ENCODE data around the gene UBE2C. TPM values are rescaled to one million over a fixed set of nuclear protein-coding genes. Genes with fewer than 3 reads are reported as not detected.

The UBE2C gene
- total and polyA plus RNA-seq, 2 donors (not counting 1 experiment from before 2014, with no cell fraction given), result 0.54 to 2.4 TPM

DNA sequence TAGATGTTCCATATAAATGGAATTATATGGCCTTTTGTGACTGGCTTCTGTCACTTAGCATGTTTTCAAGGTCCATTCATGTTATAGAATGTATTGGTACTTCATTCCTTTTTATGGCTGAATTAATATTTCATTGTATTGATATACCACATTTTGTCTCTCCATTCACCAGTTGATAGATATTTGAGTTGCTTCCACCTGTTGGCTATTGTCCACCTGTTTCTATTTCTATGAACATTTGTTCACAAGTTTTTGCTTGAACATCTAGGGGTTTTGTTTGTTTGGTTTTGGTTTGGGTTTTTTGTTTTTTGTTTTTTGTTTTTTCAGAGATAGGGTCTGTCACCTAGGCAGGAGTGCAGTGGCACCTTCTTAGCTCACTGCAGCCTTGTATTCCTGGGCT, 44.0 kb upstream of the UBE2C start:
- POLR2A ChIA-PET, result no interaction called here
- Histone ChIP-seq H3K27ac (ENCODE audit: low read length in 2 of 2) (no peak overlapping the region), H3K4me1 (ENCODE audit: control insufficient read depth in 2 of 2, insufficient read depth in 2 of 2, low read length in 2 of 2) (peaks cover 0 to 11% of the 10 kb centered on the region in 2 donors), H3K27me3 (replicated peaks in 1 of 4; ENCODE audit: control extremely low read depth in 1 of 4, control insufficient read depth in 3 of 4, insufficient read depth in 4 of 4, low read length in 3 of 4) (no peaks in the 10 kb centered on the region), H3K4me2 (replicated peaks; ENCODE audit: low read depth, low read length, poor library complexity, severe bottlenecking) (no peak overlapping the region), H3K9ac (ENCODE audit: low read length) (no peak overlapping the region), H3K9me3 (ENCODE audit: control extremely low read depth in 1 of 3, control insufficient read depth in 2 of 3, insufficient read depth in 1 of 3, low read length in 2 of 3) (no peaks in the 10 kb centered on the region), H2AFZ (ENCODE audit: insufficient read depth, low read depth, low read length, poor library complexity, severe bottlenecking) (no peak overlapping the region), H4K20me1 (ENCODE audit: control insufficient read depth, insufficient read depth, low read length, poor library complexity, severe bottlenecking) (no peaks in the 10 kb centered on the region), H3K36me3 (replicated peaks in 1 of 2; ENCODE audit: control extremely low read depth in 1 of 2, control insufficient read depth in 1 of 2, extremely low read depth in 1 of 2, insufficient read depth in 2 of 2, low read length in 1 of 2) (no peaks in the 10 kb centered on the region), H3K4me3 (ENCODE audit: control extremely low read depth in 1 of 5, extremely low read depth in 1 of 5, insufficient read depth in 1 of 5, low read depth in 2 of 5, low read length in 4 of 5) (no peak overlapping the region), H3K79me2 (ENCODE audit: control insufficient read depth, insufficient read depth, low read length) (no peaks in the 10 kb centered on the region)
- ATAC-seq (ENCODE audit: low read depth) (no peak), DNase-seq (no peak)
- Mint-ChIP-seq H3K4me3 (no peak overlapping the region), H3K9me3 (ENCODE audit: insufficient read depth) (no peaks in the 10 kb centered on the region), H3K27me3 (peaks cover 4% of the 10 kb centered on the region), H3K4me1 (peaks cover 10% of the 10 kb centered on the region), H3K27ac (no peak overlapping the region)
- CTCF ChIA-PET, result interaction anchor here (0.6 to 8.5 kb wide), 5 partner anchors 13 to 1911 kb away, joined by 3 to 135 read pairs (median 5); no protein-coding TSS in a partner anchor
- no peak for TF ChIP-seq EZH2 (IDR thresholded peaks at IDR 0.05; ENCODE audit: borderline replicate concordance, insufficient read depth, low read depth, low read length, poor library complexity, severe bottlenecking)
- intact Hi-C loops (cut with micrococcal nuclease), result no loop called here

DNA sequence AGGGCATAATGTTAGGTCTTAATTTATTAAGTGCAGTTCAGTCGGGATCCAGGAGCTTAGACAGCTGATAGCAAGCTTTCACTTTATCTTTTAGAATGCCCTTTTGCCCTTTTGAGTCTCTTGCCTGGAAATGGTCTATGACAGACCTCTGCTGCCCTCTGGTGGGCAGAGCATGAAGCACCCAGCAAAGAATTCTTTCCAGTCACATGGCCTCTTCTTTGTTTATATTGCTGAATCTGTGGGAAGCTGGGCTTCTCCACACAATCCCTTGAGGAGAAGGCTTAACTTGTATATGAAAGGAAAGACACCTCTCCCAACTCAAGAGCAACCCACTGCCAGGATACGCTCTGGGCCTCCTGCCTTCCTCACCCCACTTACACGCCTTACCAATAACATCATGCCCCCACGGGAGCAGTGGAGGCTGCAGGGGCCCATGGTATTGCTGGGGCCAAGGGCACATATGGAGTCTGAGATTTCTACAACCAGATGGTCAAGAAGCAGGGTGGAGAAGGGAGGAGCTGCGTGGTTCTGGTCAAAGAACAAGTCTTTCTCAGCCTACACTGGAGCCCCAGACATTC, 41.2 kb upstream of the UBE2C start:
- ChIA-PET POLR2A (interaction anchor here (0.7 kb wide), 1 partner anchor 407 kb away, joined by 3 read pairs; no protein-coding TSS in a partner anchor), CTCF (interaction anchor here (0.6 to 8.5 kb wide), 54 partner anchors 9 to 1086 kb away, joined by 3 to 135 read pairs (median 4); partner anchors contain the start of genes MATN4, PIGT, RBPJL and SYS1)
- H3K9me3 Mint-ChIP-seq (ENCODE audit: insufficient read depth), result no peaks in the 10 kb centered on the region
- H3K36me3 ChIP-seq (replicated peaks in 1 of 2; ENCODE audit: control extremely low read depth in 1 of 2, control insufficient read depth in 1 of 2, extremely low read depth in 1 of 2, insufficient read depth in 2 of 2, low read length in 1 of 2), result no peaks in the 10 kb centered on the region
- intact Hi-C loops (cut with micrococcal nuclease), result loop anchor here (1.0 to 10.0 kb wide), 8 partner anchors 142 to 674 kb away; partner anchors contain the start of genes EPPIN, RBPJL, SYS1 and WFDC10A
- H3K4me1 Mint-ChIP-seq, result peaks cover 5% of the 10 kb centered on the region
- no peak overlapping the region for H3K9ac ChIP-seq (ENCODE audit: low read length)
- H3K27me3 Mint-ChIP-seq, result peaks cover 18% of the 10 kb centered on the region
- no peak overlapping the region for H3K27ac Mint-ChIP-seq
- peak overlapping the region; percentile 41 for H2AFZ ChIP-seq (ENCODE audit: insufficient read depth, low read depth, low read length, poor library complexity, severe bottlenecking)
- H3K9me3 ChIP-seq (ENCODE audit: control extremely low read depth in 1 of 3, control insufficient read depth in 2 of 3, insufficient read depth in 1 of 3, low read length in 2 of 3), result no peaks in the 10 kb centered on the region
- H4K20me1 ChIP-seq (ENCODE audit: control insufficient read depth, insufficient read depth, low read length, poor library complexity, severe bottlenecking), result no peaks in the 10 kb centered on the region
- H3K4me1 ChIP-seq (ENCODE audit: control insufficient read depth in 2 of 2, insufficient read depth in 2 of 2, low read length in 2 of 2), result peaks cover 0 to 6% of the 10 kb centered on the region in 2 donors
- no peak overlapping the region for H3K4me3 ChIP-seq (ENCODE audit: control extremely low read depth in 1 of 5, extremely low read depth in 1 of 5, insufficient read depth in 1 of 5, low read depth in 2 of 5, low read length in 4 of 5)
- H3K27ac ChIP-seq (ENCODE audit: low read length in 2 of 2), result no peak overlapping the region
- ATAC-seq (ENCODE audit: low read depth) (peak; percentile 73), DNase-seq (peak; percentile 86)
- H3K4me2 ChIP-seq (replicated peaks; ENCODE audit: low read depth, low read length, poor library complexity, severe bottlenecking), result peak overlapping the region; percentile 39
- no CpG with 5 or more reads among the region's 5 CpGs for WGBS (ENCODE audit: insufficient coverage)
- TF ChIP-seq, protein P1, sequence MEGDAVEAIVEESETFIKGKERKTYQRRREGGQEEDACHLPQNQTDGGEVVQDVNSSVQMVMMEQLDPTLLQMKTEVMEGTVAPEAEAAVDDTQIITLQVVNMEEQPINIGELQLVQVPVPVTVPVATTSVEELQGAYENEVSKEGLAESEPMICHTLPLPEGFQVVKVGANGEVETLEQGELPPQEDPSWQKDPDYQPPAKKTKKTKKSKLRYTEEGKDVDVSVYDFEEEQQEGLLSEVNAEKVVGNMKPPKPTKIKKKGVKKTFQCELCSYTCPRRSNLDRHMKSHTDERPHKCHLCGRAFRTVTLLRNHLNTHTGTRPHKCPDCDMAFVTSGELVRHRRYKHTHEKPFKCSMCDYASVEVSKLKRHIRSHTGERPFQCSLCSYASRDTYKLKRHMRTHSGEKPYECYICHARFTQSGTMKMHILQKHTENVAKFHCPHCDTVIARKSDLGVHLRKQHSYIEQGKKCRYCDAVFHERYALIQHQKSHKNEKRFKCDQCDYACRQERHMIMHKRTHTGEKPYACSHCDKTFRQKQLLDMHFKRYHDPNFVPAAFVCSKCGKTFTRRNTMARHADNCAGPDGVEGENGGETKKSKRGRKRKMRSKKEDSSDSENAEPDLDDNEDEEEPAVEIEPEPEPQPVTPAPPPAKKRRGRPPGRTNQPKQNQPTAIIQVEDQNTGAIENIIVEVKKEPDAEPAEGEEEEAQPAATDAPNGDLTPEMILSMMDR (IDR thresholded peaks at IDR 0.05), result peak; percentile 95
- no peak for TF ChIP-seq EZH2 (IDR thresholded peaks at IDR 0.05; ENCODE audit: borderline replicate concordance, insufficient read depth, low read depth, low read length, poor library complexity, severe bottlenecking)
- H3K27me3 ChIP-seq (replicated peaks in 1 of 4; ENCODE audit: control extremely low read depth in 1 of 4, control insufficient read depth in 3 of 4, insufficient read depth in 4 of 4, low read length in 3 of 4), result peaks cover 0 to 6% (median 1%) of the 10 kb centered on the region in 4 experiments
- no peaks in the 10 kb centered on the region for H3K79me2 ChIP-seq (ENCODE audit: control insufficient read depth, insufficient read depth, low read length)
- no peak overlapping the region for H3K4me3 Mint-ChIP-seq
